Kidney (tissue), 14 donors: ENCODE data around the gene C20orf96. TPM values are rescaled to one million over a fixed set of nuclear protein-coding genes. Genes with fewer than 3 reads are reported as not detected.
A peak's percentile ranks its signal among the peaks of the same experiment; 100 is the strongest.

Experiments used
- DNase-seq, 5 donors: peaks; one replicate each; pipeline ENCODE4 v3.0.0-alpha.2; 2013 to 2020
- FAIRE-seq: peaks from 2 replicates; lab custom pipeline; 2012; peaks lifted over from hg19 to GRCh38; lab: Jason Lieb, UNC
- H3K27ac ChIP-seq, 2 donors: one replicate each; pipeline ENCODE4 v1.7.0; 2013; ENCODE audit warnings: low read depth in 2 of 2, low read length in 2 of 2, inconsistent platforms in 1 of 2
- H3K27me3 ChIP-seq: one replicate; pipeline ENCODE4 v1.7.1; 2013; ENCODE audit warnings: low read length, inconsistent platforms; ENCODE audit not compliant: control insufficient read depth, insufficient read depth
- H3K36me3 ChIP-seq, 3 donors: one replicate each; pipeline versions ENCODE4 v1.7.0 to v1.7.1; 2013; ENCODE audit warnings: low read length in 3 of 3, control low read depth in 1 of 3, inconsistent platforms in 1 of 3; ENCODE audit not compliant: insufficient read depth in 3 of 3, control insufficient read depth in 2 of 3
- H3K4me1 ChIP-seq, 3 donors: one replicate each; pipeline versions ENCODE4 v1.7.0 to v1.7.1; 2013; ENCODE audit warnings: low read length in 3 of 3, inconsistent platforms in 1 of 3, low read depth in 1 of 3; ENCODE audit not compliant: control insufficient read depth in 2 of 3, insufficient read depth in 2 of 3
- H3K4me3 ChIP-seq, 3 donors: one replicate each; pipeline versions ENCODE4 v1.7.0 to v1.8.1; 2013; ENCODE audit warnings: low read length in 3 of 3, control low read depth in 1 of 3, inconsistent platforms in 1 of 3
- H3K9ac ChIP-seq, 3 donors: one replicate each; pipeline versions ENCODE4 v1.7.0 to v1.7.1; 2013; ENCODE audit warnings: low read length in 3 of 3, control low read depth in 1 of 3, inconsistent platforms in 1 of 3
- H3K9me3 ChIP-seq, 3 donors: one replicate each; pipeline versions ENCODE4 v1.7.0 to v1.7.1; 2013; ENCODE audit warnings: low read length in 3 of 3, control low read depth in 1 of 3, inconsistent platforms in 1 of 3; ENCODE audit not compliant: control insufficient read depth in 2 of 3, insufficient read depth in 1 of 3
- CTCF ChIP-seq: IDR thresholded peaks from 3 replicates; pipeline ENCODE4 v1.5.1; 2012; ENCODE audit warnings: mild to moderate bottlenecking, moderate library complexity, borderline replicate concordance; ENCODE audit not compliant: insufficient read depth; ENCODE audit errors: extremely low read depth
- intact Hi-C: fragments of 100-400 bp; cut with DNase I; formaldehyde crosslinking; loops from one replicate; pipeline ENCODE4 v1.11.1; 2022
- polyA plus RNA-seq: library from polyadenylated mRNA; stranded (reverse); fragments of 350-450 nt; fragmentation: Illumina TruSeq; extraction: RNeasy Lipid Tissue Mini Kit (QIAGEN cat#74804); gene quantifications from one replicate; pipeline ENCODE4 v1.2.3, GENCODE V29; 2014; ENCODE audit warnings: low read depth, low replicate concordance; ENCODE audit not compliant: insufficient read depth
- total RNA-seq: library from RNA; stranded (reverse); fragmentation: NEBNext Ultra II Directional; extraction: Animal tissue kit (Norgen Biotek cat#: 25700); gene quantifications from one replicate; pipeline ENCODE4 v1.2.1, GENCODE V29; 2021
- donor health status: control.
- donor health status: control.
- donor health status: control.
- donor health status: control.
- donor health status: control.
- donor health status: DM: yes; HTN: yes; CAD: no.
- donor health status: Normal renal cell carcinoma (clear cell type).

Gene C20orf96
- total and polyA plus RNA-seq, 2 donors from 2014 or later: 9.4 to 12.5 TPM

- FAIRE-seq: no peak
- Histone ChIP-seq H3K27ac (no peak overlapping the region), H3K4me1 (peaks cover 9 to 19% (median 11%) of the 10 kb centered on the region in 3 donors), H3K9me3 (no peaks in the 10 kb centered on the region), H3K27me3 (no peaks in the 10 kb centered on the region), H3K4me3 (no peak overlapping the region), H3K9ac (no peak overlapping the region), H3K36me3 (no peaks in the 10 kb centered on the region)
- peak in 1 of 5 donors; percentile 26 for DNase-seq
- no peak for TF ChIP-seq CTCF
- intact Hi-C loops: no loop called here
Measured at GRCh38 chr20:305745-306144, 15.2 kb upstream of the C20orf96 start.

GRCh38 chr20:301886-302848 lies 11.6 kb upstream of the C20orf96 start:
- no peak for TF ChIP-seq CTCF
- intact Hi-C loops: no loop called here
- H3K9ac ChIP-seq: no peak overlapping the region
- H3K4me1 ChIP-seq: peaks cover 7 to 25% (median 22%) of the 10 kb centered on the region in 3 donors
- peaks cover 0 to 3% (median 0%) of the 10 kb centered on the region in 3 donors for H3K36me3 ChIP-seq
- FAIRE-seq: no peak
- H3K27me3 ChIP-seq: no peaks in the 10 kb centered on the region
- H3K9me3 ChIP-seq: no peaks in the 10 kb centered on the region
- DNase-seq: no peak
- H3K4me3 ChIP-seq: no peak overlapping the region
- no peak overlapping the region for H3K27ac ChIP-seq

GRCh38 chr20:300345-300990 lies 9.9 kb upstream of the C20orf96 start:
- Histone ChIP-seq H3K4me1 (peaks cover 7 to 27% (median 22%) of the 10 kb centered on the region in 3 donors), H3K36me3 (peaks cover 0 to 3% (median 0%) of the 10 kb centered on the region in 3 donors), H3K9ac (peak overlapping the region in 1 of 3 donors; percentile 16), H3K27ac (no peak overlapping the region), H3K4me3 (peak overlapping the region; percentile 48 to 97 (median 87)), H3K27me3 (no peaks in the 10 kb centered on the region), H3K9me3 (no peaks in the 10 kb centered on the region)
- DNase-seq (no peak), FAIRE-seq (no peak)
- TF ChIP-seq CTCF: no peak
- intact Hi-C loops: no loop called here
